Kasumi-1 (cell line): ENCODE data around the gene IL37.
"Not testable (repeated sequence)": the region's sequence is repeated elsewhere in the genome, so short reads cannot be mapped to it uniquely, and the experiment has no call there.

Source experiments
- DNase-seq, 2 experiments: peaks; one replicate each; lab custom pipeline; 2025; lab: John Stamatoyannopoulos, UW

Gene IL37

DNA sequence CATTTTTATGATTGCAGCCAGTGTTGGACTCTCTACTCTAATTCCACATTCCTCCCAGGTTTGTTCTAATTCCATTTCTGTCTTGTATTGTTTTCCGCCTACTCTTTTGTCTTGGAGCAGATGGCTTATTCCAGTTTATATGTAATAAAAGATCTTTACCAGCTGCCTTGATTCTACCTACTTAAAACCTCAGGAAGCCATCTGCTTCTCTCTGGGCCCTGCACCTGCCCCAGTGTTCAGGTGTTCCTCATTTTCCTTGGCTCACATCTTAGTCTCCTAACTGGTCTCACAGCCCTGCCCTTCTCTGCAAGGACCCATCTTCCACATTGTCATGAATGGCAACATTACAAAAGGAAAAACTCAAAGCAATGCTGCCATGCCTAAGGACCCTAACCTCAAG is 21.0 kb upstream of the IL37 start:
- no peak for DNase-seq

DNA sequence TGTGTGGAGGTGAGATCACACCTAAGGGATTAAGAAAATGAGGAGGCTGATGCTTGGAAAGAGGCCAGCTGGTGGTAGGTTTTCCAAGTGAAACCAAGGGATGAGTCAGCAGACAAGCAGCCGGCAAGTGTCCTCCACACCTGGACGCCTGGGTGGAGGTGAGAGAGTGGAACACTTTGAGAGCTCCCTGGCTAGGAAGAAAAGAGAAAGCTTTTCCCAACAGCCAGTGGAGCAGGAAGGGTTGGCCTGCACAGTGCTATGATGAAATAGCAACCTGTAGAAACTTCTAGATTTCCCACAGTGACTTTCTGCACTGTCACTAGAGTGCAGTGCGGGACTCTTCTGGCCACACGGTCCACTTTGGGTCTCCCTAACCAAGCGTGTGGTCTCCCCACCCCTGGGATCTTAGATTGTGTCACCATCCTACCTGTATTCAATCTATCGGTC is 19.6 kb upstream of the IL37 start:
- DNase-seq, result no peak

- no peak for DNase-seq
Observed at GRCh38 chr2:112893752-112894151, 17.2 kb upstream of the IL37 start.

GRCh38 chr2:112896909-112897623 is 13.9 kb upstream of the IL37 start:
- DNase-seq, result no peak

- no peak for DNase-seq
Observed at GRCh38 chr2:112897624-112897978, 13.4 kb upstream of the IL37 start.

DNA sequence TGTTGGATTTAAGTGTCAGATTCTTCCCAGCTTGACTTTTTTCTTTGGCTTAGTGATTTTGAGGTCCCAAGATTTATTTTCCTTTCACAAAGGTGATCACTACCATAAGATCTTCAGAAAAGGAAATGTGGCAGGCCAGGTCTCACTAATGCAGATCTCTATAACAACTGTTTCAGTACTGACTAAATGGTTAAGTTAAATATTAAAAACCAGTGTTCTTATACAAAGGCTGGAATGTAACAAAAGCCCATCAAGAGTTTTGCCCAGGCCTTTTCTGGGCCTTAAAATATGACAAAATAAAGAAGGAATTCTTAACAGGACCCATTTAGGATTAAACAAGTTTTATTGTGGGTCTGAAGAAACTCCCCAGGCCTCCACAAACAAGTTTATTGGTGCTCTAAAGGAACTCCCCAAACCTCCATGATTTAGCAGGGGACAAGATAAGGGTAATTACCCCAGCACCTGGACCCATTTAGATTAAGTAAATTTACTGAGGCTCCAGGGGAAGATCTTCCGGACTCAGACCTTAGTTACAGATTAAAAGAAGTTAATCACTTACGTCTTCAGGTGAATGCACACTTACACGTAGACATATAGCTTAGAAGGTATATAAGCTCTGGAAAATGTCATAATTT is 9.4 kb upstream of the IL37 start:
- DNase-seq, result not testable (repeated sequence)

GRCh38 chr2:112902816-112903215 is 8.1 kb upstream of the IL37 start:
- no peak for DNase-seq

- no peak for DNase-seq
Observed at GRCh38 chr2:112904883-112905282, 6.1 kb upstream of the IL37 start.

- no peak for DNase-seq
Observed at GRCh38 chr2:112906276-112906675, 4.7 kb upstream of the IL37 start.

DNA sequence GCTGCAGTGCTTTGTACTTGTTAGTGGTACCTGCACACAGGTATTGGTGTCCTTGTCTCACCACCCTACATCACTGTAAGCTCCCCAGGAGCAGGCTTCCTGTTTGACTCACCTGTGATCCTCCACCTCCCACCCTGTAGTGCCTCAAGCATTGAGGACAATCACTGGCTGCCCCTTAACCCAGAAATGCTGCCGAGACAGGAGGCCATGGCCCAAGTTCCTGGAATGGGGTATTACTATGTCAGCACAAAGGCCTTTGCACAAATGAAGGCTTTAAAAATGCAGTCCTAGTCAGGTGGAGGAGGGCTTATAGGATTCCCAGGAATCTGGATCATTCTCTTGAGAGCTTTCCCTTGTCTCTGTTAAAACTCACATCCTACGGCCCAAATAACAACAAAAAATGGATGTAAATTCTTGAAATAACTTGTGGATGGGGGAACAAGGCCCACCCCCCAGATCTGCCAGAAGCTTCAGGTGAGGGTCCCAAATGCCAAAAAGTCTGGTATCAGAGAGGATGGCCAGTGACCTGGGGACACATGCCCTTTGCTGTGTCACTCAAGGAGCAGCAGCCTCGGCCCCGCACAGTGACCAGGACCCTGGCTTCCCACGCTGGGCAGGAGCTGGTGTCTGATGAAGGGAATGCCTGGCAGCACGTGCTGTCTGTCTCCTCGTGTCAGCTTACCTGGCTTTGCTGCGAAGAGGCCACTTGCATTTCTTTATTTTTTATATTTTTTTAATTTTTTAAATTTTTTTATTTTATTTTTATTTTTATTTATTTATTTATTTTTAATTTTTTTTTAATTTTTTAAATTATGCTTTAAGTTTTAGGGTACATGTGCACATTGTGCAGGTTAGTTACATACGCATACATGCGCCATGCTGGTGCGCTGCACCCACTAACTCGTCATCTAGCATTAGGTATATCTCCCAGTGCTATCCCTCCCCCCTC is 3.7 kb upstream of the IL37 start:
- no peak for DNase-seq

DNA sequence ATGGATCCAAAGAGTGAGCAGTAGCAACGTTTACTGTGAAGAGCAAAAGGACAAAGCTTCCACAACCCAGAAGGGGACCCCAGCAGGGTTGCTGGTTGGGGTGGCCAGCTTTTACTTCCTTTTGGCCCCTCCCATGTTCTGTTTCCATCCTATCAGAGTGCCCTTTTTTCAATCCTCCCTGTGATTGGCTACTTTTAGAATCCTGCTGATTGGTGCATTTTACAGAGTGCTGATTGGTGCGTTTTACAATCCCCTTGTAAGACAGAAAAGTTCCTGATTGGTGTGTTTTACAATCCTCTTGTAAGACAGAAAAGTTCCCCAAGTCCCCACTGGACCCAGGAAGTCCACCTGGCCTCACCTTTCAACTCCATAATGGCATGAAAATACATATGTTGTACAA is 2.4 kb upstream of the IL37 start:
- DNase-seq, result not testable (repeated sequence)

DNA sequence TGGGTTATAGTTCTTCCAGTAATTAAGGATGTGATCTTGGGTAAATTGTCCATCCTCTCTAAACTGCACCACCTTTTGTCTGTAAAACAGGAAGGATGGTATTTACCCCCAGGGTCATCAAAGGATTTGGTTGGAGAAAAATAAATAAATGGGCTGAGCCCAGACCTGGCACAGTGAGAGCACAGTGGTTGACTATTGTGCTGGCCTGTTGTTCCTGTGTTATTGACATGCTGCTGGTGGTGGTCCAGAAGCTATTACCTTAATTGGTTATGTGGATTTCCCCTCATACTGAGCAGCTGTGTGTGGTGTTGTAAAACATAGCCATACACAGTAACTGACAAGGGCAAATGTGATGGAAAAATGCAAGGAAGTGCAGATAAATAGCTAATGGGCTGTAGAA is 746 bp upstream of the IL37 start:
- DNase-seq, result no peak

GRCh38 chr2:112912403-112912802 is 1.4 kb downstream of the IL37 start:
- DNase-seq, result no peak

DNA sequence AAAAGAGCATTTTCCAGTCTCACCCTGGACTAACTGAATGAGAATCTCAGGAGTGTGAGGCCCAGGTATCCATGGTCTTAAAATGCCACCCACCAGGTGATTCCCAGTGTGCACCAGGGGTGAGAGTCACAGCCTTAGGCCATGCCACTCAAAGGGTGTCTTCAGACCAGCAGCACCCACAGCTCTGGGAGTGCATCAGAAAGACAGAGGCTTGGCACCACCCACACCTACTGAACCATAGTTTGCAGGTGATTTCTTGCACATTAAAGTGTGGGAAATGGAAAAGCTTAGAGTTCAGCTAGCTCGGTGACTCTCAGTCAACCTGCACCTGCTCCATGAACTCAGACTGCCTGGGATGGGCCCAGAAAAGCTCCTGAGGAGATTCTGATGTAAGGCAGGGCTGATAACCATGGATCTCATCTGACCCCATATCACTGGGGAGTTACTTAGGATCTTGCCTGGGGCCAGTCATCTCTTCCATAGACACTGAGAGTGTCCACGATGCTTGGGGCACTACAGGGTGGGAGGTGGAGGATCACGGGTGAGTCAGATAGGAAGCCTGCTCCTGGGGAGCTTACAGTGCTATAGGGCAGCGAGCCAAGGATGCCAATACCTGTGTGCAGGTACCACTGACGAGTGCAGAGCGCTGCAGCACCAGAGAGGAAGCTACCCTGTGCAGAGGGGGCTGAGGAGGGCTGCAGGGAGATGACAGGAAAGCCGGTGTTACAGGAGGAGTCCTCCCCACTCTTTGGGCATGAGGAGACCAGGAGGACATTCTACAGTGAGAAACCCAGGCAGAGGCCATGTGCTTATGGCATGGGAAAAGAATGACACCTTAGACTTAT is 4.6 kb downstream of the IL37 start:
- no peak for DNase-seq

DNA sequence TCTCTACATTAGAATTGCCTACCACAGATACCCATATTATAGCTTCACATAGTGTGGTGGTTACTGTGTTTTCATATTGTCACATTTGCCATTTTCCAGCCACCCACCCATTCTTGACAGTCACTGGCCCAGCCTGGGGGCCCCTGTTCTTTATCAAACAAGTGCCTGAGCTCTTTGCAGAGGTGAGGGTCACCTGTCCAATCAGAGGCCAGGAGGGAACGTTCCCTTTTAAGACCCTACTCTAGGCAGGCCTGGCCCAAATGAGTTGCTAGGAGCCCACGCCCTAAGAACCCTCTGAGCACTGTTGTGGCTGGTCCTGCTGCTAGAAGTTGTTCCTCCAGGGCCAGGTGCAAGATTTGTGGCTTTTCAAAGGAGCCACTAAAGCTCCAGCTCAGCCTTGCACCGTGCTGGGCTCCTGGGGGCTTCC is 5.2 kb downstream of the IL37 start:
- DNase-seq, result no peak

- no peak for DNase-seq
Observed at GRCh38 chr2:112916625-112917247, 5.8 kb downstream of the IL37 start.

DNA sequence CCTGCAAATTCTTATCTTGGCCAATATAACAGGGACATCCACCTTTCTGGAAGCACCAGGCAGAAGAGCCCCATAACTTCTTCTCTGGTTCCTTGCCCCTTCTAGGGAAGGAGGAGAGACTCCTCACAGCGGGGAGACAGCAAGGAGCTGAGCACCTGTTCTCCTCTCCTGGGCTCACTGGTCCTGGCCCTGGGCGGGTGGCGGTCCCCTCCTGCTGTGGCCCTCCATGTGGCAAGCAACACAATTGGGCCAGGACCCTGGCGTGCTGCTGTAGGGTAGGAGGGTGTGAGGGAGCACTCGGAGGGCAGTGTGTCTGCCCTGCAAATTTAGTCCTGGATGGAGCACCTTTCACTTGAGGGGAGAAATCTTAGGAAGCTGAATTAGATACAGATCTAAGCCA is 6.9 kb downstream of the IL37 start:
- no peak for DNase-seq

- DNase-seq, result no peak
Observed at GRCh38 chr2:112918256-112918655, 7.3 kb downstream of the IL37 start.

GRCh38 chr2:112919086-112919485 is 8.1 kb downstream of the IL37 start:
- DNase-seq, result no peak

- no peak for DNase-seq
Observed at GRCh38 chr2:112920923-112921532, 10.1 kb downstream of the IL37 start.

- no peak for DNase-seq
Observed at GRCh38 chr2:112921982-112922381, 11.0 kb downstream of the IL37 start.
